ENCODE results near the gene ABCG4. TPM values are rescaled to one million over a fixed set of nuclear protein-coding genes. Genes with fewer than 3 reads are reported as not detected.

ABCG4 gene
- total RNA-seq, 2 donors from 2014 or later: 1.4 to 1.8 TPM

DNA sequence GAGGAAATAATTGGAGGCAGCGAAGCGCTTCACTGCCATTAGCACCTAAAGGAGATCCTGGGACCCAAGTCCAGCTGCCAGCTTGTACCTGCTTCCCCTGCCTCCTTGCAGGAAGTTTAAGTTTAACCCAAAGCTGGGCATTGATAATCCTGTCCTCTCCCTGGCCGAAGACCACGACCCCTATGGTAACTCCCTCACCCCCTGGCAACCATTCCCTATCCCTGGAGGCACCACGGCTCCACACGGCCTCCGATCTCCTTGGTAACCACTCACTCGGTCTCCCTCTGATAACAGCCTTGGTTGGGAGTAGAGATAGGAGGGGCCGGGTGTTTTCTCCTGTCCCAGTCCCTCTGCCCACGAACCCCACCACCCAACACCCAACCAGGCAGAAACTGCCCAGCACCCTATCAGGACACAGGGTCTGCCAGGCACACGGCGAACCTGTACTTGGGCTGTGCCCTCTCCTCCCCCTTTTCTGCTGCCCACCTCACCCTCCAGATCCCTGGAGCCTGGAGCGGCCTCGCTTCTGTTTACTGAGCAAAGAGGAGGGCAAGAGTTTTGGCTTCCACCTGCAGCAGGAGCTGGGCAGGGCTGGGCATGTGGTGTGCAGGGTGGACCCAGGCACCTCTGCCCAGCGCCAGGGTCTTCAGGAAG is 37.3 kb downstream of the ABCG4 start:
- no peaks in the 10 kb centered on the region for H3K9me3 ChIP-seq
- no peaks in the 10 kb centered on the region for H3K27me3 ChIP-seq
- no peak overlapping the region for H3K27ac ChIP-seq
- no peak overlapping the region for H3K4me3 ChIP-seq
- no peak for DNase-seq (ENCODE audit: low spot score)
- no peaks in the 10 kb centered on the region for H3K4me1 ChIP-seq
- peaks cover 2% of the 10 kb centered on the region for H3K36me3 ChIP-seq
- no peak for TF ChIP-seq CTCF (IDR thresholded peaks at IDR 0.05)

- Histone ChIP-seq H3K27me3 (no peaks in the 10 kb centered on the region), H3K4me3 (no peak overlapping the region), H3K9me3 (no peaks in the 10 kb centered on the region), H3K36me3 (no peaks in the 10 kb centered on the region), H3K4me1 (no peaks in the 10 kb centered on the region), H3K27ac (no peak overlapping the region)
- DNase-seq (ENCODE audit: low spot score): no peak
- no peak for TF ChIP-seq CTCF (IDR thresholded peaks at IDR 0.05)
Measured at GRCh38 chr11:119187123-119187892, 38.5 kb downstream of the ABCG4 start.

DNA sequence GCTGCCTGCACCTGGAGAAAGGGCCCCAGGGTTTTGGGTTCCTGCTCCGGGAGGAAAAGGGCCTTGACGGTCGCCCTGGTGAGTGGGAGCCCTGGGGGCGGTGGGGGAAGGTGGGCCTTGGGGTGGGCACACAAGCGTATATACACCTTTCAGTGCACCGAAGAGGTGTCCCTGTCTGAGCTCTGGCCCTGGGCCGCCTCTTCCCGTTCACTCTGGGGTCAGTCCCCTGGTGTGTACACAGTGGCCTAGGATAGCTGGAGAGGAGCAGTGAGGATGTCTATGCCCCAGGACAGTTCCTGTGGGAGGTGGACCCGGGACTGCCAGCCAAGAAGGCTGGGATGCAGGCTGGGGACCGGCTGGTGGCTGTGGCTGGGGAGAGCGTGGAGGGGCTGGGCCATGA is 39.2 kb downstream of the ABCG4 start:
- no peak overlapping the region for H3K4me3 ChIP-seq
- no peak for TF ChIP-seq CTCF (IDR thresholded peaks at IDR 0.05)

DNA sequence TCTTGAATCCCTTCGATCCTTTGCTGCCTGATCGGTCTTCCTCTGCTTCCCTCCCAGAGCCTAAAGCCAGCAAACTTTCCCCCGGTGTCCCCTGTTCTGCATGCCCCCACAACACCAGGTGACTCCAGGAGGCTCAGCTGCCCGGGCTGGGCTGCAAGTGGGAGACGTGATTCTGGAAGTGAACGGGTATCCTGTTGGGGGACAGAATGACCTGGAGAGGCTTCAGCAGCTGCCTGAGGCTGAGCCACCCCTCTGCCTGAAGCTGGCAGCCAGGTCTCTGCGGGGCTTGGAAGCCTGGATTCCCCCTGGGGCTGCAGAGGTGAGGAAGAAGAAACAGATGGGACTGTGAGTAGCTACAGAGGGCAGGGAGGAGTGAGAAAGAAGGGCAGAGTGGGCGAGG is 40.0 kb downstream of the ABCG4 start:
- no peaks in the 10 kb centered on the region for H3K27me3 ChIP-seq
- no peaks in the 10 kb centered on the region for H3K9me3 ChIP-seq
- no peaks in the 10 kb centered on the region for H3K4me1 ChIP-seq
- H3K36me3 ChIP-seq: no peaks in the 10 kb centered on the region
- no peak for TF ChIP-seq CTCF (IDR thresholded peaks at IDR 0.05)
- no peak for DNase-seq (ENCODE audit: low spot score)
- no peak overlapping the region for H3K27ac ChIP-seq
- no peak overlapping the region for H3K4me3 ChIP-seq

More for the DNA sequence above, 39.2 kb downstream of the ABCG4 start:
- Histone ChIP-seq H3K27me3 (no peaks in the 10 kb centered on the region), H3K36me3 (no peaks in the 10 kb centered on the region), H3K27ac (no peak overlapping the region), H3K9me3 (no peaks in the 10 kb centered on the region), H3K4me1 (no peaks in the 10 kb centered on the region)
- DNase-seq (ENCODE audit: low spot score): no peak

- Histone ChIP-seq H3K4me3 (no peak overlapping the region), H3K36me3 (no peaks in the 10 kb centered on the region), H3K27ac (no peak overlapping the region), H3K9me3 (no peaks in the 10 kb centered on the region), H3K4me1 (no peaks in the 10 kb centered on the region), H3K27me3 (no peaks in the 10 kb centered on the region)
- no peak for DNase-seq (ENCODE audit: low spot score)
- no peak for TF ChIP-seq CTCF (IDR thresholded peaks at IDR 0.05)
Measured at GRCh38 chr11:119189393-119189792, 40.5 kb downstream of the ABCG4 start.
